Activated CD8-positive, alpha-beta T cell treated with anti-CD3 and anti-CD28 coated beads for 36 hours (primary cell): ENCODE data around the gene SLC12A2. TPM values are rescaled to one million over a fixed set of nuclear protein-coding genes. Genes with fewer than 3 reads are reported as not detected.

Experiments
- ATAC-seq: fragments of 200-7000 bp; cut with Tn5 transposase; one replicate; pipeline ENCODE4 v1.10.0; 2021; ENCODE audit warnings: mild to moderate bottlenecking, moderate library complexity
- CTCF ChIA-PET: fragments of 350-600 bp; sonication (Branson Sonifier 250); formaldehyde crosslinking; loops from one replicate; lab custom pipeline; 2021; ENCODE audit warnings: antibody characterized with exemption; lab: Charles Lee
- POLR2A ChIA-PET: fragments of 350-600 bp; sonication (Branson Sonifier 250); formaldehyde crosslinking; loops from one replicate; lab custom pipeline; 2021; ENCODE audit warnings: antibody characterized with exemption; lab: Charles Lee
- DNase-seq: peaks from one replicate; pipeline ENCODE4 v3.0.0-alpha.2; 2020
- H3K27ac Mint-ChIP-seq: one replicate; pipeline ENCODE4 v1.8.0; 2021; ENCODE audit warnings: mild to moderate bottlenecking, mixed read lengths
- H3K27me3 Mint-ChIP-seq: one replicate; pipeline ENCODE4 v1.8.0; 2021; ENCODE audit warnings: mixed read lengths
- H3K36me3 Mint-ChIP-seq: one replicate; pipeline ENCODE4 v1.8.0; 2021; ENCODE audit warnings: low read depth, mixed read lengths
- H3K4me1 Mint-ChIP-seq: one replicate; pipeline ENCODE4 v1.8.0; 2021; ENCODE audit warnings: low read depth, mixed read lengths
- H3K4me3 Mint-ChIP-seq: one replicate; pipeline ENCODE4 v1.8.0; 2021; ENCODE audit warnings: mild to moderate bottlenecking, moderate library complexity, mixed read lengths
- H3K9me3 Mint-ChIP-seq: one replicate; pipeline ENCODE4 v1.8.0; 2021; ENCODE audit warnings: mixed read lengths
- intact Hi-C: fragments of 100-400 bp; cut with micrococcal nuclease; formaldehyde crosslinking; loops from one replicate; pipeline ENCODE4 v1.10.0; 2022
- total RNA-seq, 2 experiments: library from RNA; stranded (reverse); gene quantifications; one replicate each; pipeline ENCODE4 v1.2.3, GENCODE V29; 2021
- TF ChIP-seq, protein P1 (sequence below): fragments of 200-600 bp; IDR thresholded peaks from one replicate; pipeline ENCODE4 v1.8.0; 2022; ENCODE audit warnings: antibody characterized with exemption, mild to moderate bottlenecking

SLC12A2 gene
- total RNA-seq, 2 experiments from 2014 or later, result 11.9 to 12.4 TPM

DNA sequence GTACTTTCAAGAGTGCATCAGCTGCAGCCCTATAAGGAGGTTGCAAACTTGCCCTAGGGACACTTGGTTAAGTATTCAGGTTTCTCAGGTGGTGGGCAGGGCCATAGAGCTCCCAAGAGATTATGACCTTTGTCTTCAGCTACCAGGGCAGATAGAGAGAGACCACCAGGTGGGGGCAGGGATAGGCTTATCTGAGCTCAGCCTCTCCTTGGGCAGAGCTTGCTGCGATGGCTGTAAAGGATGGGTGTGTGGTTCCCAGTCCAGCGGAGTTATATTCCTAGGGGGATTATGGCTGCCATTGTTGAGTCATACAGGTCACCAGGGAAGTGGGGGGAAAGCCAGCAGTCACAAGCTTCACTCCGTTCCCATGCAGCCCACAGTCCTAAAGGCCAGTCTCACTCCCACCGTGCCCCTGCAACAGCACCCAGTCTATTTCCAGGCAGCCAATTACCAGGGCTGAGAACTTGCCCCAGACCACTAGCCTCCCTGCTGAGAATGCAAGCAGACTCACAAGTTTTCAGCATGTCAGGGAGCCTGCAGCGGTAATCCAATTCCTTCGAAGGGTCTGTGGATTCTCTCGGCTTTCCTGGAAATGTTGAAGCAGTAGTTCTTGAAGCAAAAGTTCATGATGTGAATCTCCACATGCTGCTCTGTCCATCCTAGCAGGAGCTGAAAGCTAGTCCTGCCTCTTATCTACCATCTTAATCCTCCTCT lies 151.5 kb downstream of the SLC12A2 start:
- Mint-ChIP-seq H3K27ac (no peak overlapping the region), H3K27me3 (peaks cover 14% of the 10 kb centered on the region), H3K9me3 (no peaks in the 10 kb centered on the region), H3K4me3 (no peak overlapping the region), H3K36me3 (no peaks in the 10 kb centered on the region), H3K4me1 (no peaks in the 10 kb centered on the region)
- DNase-seq, result no peak
- POLR2A ChIA-PET, result no interaction called here
- ATAC-seq, result no peak
- TF ChIP-seq, protein P1, sequence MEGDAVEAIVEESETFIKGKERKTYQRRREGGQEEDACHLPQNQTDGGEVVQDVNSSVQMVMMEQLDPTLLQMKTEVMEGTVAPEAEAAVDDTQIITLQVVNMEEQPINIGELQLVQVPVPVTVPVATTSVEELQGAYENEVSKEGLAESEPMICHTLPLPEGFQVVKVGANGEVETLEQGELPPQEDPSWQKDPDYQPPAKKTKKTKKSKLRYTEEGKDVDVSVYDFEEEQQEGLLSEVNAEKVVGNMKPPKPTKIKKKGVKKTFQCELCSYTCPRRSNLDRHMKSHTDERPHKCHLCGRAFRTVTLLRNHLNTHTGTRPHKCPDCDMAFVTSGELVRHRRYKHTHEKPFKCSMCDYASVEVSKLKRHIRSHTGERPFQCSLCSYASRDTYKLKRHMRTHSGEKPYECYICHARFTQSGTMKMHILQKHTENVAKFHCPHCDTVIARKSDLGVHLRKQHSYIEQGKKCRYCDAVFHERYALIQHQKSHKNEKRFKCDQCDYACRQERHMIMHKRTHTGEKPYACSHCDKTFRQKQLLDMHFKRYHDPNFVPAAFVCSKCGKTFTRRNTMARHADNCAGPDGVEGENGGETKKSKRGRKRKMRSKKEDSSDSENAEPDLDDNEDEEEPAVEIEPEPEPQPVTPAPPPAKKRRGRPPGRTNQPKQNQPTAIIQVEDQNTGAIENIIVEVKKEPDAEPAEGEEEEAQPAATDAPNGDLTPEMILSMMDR, result no peak
- CTCF ChIA-PET, result no interaction called here
- intact Hi-C loops, result no loop called here

DNA sequence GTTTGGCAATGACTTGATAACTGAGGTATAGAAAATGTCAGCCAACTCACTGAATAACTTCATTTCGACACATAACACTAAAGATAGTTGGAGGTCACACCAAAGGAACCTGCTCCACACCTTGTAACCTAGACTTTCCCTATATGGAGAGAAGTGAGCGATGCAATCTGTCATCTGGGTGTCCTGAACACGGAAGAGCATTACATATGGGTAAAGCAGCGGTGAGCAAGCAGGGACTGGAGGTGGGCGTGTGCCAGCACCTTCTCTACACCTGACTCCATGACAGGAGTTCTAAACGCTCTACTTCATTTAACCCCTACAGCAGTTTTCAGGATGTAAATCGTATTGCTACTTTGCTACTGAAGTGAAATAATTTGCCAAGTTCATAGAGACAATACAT lies 152.8 kb downstream of the SLC12A2 start:
- CTCF ChIA-PET, result no interaction called here
- Mint-ChIP-seq H3K27me3 (peaks cover 14% of the 10 kb centered on the region), H3K27ac (no peak overlapping the region), H3K4me3 (no peak overlapping the region), H3K4me1 (no peaks in the 10 kb centered on the region), H3K9me3 (no peaks in the 10 kb centered on the region), H3K36me3 (no peaks in the 10 kb centered on the region)
- ATAC-seq (no peak), DNase-seq (no peak)
- intact Hi-C loops, result no loop called here
- POLR2A ChIA-PET, result no interaction called here
- TF ChIP-seq, protein P1, result no peak

DNA sequence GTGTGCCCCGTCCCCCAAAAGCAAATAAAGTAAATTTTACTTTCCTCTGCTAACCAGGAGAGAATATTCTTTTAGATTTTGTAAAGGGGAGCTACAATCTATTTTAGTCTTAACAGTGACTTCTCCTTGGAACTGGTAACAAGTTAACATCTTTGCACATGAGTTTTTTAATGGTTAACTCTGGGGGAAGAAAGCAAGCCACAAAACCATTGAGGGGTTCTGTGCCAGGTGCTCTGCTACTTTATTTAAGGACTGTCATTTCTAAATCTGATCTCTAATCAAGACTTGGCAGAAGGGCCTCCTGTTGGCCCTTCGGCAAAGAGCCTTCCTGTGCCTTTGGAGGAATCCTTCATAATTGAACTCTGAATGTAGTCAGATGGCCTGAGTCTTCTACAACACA lies 153.4 kb downstream of the SLC12A2 start:
- intact Hi-C loops, result no loop called here
- H3K27me3 Mint-ChIP-seq, result peaks cover 14% of the 10 kb centered on the region
- no peaks in the 10 kb centered on the region for H3K36me3 Mint-ChIP-seq
- H3K27ac Mint-ChIP-seq, result no peak overlapping the region
- ATAC-seq (no peak), DNase-seq (no peak)
- CTCF ChIA-PET, result no interaction called here
- H3K4me1 Mint-ChIP-seq, result no peaks in the 10 kb centered on the region
- H3K9me3 Mint-ChIP-seq, result no peaks in the 10 kb centered on the region
- no peak overlapping the region for H3K4me3 Mint-ChIP-seq
- TF ChIP-seq, protein P1, result no peak
- POLR2A ChIA-PET, result no interaction called here

DNA sequence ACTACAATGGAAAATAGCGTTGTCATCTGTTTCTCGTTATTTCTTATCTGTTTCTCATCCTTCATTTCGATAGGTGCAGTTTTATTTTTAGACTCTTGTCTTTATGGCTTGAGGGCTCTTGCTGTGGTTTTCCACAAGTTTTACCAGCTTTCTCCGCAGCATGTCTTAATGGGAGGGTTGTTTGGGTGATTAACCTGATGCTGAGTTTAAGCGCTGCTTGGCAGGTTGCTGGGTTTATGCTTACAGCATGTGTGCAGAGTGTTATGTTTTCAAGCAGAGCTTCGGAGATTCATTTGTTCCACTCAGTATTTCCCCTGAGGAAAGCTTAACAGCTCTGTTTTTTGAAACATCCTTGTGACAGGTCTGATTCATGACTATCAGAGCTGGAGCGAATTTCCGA lies 154.0 kb downstream of the SLC12A2 start:
- intact Hi-C loops, result no loop called here
- Mint-ChIP-seq H3K27me3 (peaks cover 11% of the 10 kb centered on the region), H3K27ac (no peak overlapping the region), H3K9me3 (no peaks in the 10 kb centered on the region), H3K36me3 (no peaks in the 10 kb centered on the region), H3K4me3 (no peak overlapping the region), H3K4me1 (no peaks in the 10 kb centered on the region)
- ATAC-seq (no peak), DNase-seq (no peak)
- CTCF ChIA-PET, result no interaction called here
- TF ChIP-seq, protein P1, result no peak
- POLR2A ChIA-PET, result no interaction called here
